Measurements from ENCODE around the gene C10orf120. TPM values are rescaled to one million over a fixed set of nuclear protein-coding genes. Genes with fewer than 3 reads are reported as not detected.

The C10orf120 gene
- total and polyA plus RNA-seq, 10 of the 15 experiments (the other 5 are each of a cell fraction or from before 2014, with no cell fraction given) = not detected

GRCh38 chr10:122672655-122673054, 27.0 kb downstream of the C10orf120 start (continued):
- no peak for TF ChIP-seq MLLT1 (IDR thresholded peaks at IDR 0.05)
- TF ChIP-seq HDGF (IDR thresholded peaks at IDR 0.05) = no peak
- no peak for TF ChIP-seq BCLAF1 (IDR thresholded peaks at IDR 0.05)
- TF ChIP-seq SKIL (IDR thresholded peaks at IDR 0.05; ENCODE audit: low read depth, poor library complexity, severe bottlenecking) = no peak
- no peak for TF ChIP-seq FOXK2 (IDR thresholded peaks at IDR 0.05)
- no peak for TF ChIP-seq SPI1 (IDR thresholded peaks at IDR 0.05; ENCODE audit: borderline replicate concordance, insufficient read depth, low read depth, low read length)
- no peak for TF ChIP-seq NR2C2 (IDR thresholded peaks at IDR 0.05; ENCODE audit: borderline replicate concordance, control insufficient read depth, insufficient read length, low read depth)
- TF ChIP-seq IRF4 (IDR thresholded peaks at IDR 0.05; ENCODE audit: low read depth, low read length) = no peak
- no peak for TF ChIP-seq ATF2 (IDR thresholded peaks at IDR 0.05; ENCODE audit: low read length)
- TF ChIP-seq CHD1 (IDR thresholded peaks at IDR 0.05; ENCODE audit: low read depth, low read length) = no peak
- no peak for TF ChIP-seq ZBTB4 (CRISPR knock-in tag; IDR thresholded peaks at IDR 0.05)

All from GM12878 (cell line).